ENCODE results near the gene DACH2. TPM values are rescaled to one million over a fixed set of nuclear protein-coding genes. Genes with fewer than 3 reads are reported as not detected.

Gene DACH2
- polyA plus RNA-seq, 1 of the 3 experiments (the other 2 are of a cell fraction), result not detected

DNA sequence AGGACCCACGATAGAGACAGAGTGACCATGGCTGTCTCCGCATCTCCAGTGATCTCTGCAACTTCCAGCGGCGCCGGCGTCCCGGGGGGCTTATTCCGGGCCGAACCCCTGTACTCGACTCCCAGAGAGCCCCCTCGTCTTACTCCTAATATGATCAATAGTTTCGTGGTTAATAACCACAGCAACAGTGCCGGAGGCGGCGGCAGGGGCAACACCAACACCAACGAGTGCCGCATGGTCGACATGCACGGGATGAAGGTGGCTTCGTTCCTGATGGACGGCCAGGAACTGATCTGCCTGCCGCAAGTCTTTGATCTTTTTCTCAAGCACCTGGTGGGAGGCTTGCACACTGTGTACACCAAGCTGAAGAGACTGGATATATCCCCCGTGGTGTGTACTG lies 343 bp downstream of the DACH2 start:
- H3K27ac ChIP-seq (ENCODE audit: low read depth in 2 of 2, low read length in 1 of 2), result no peak overlapping the region
- H3K4me1 ChIP-seq (ENCODE audit: control insufficient read depth in 1 of 2, insufficient read depth in 2 of 2, low read depth in 1 of 2, low read length in 1 of 2), result peaks cover 0 to 6% of the 10 kb centered on the region in 2 experiments; a peak in 1 of 4 replicates
- H3K27me3 ChIP-seq (ENCODE audit: insufficient read depth), result peaks cover 33% of the 10 kb centered on the region
- H3K9me3 ChIP-seq, result no peaks in the 10 kb centered on the region
- ChIA-PET POLR2A (no interaction called here), CTCF (no interaction called here)
- no peaks in the 10 kb centered on the region; the same call in 1 of the 2 replicates for H3K9me2 ChIP-seq
- WGBS (ENCODE audit: low lambda C conversion rate), result 12% methylated on average over 21 of the region's 23 CpGs
- H3K4me2 ChIP-seq, result peak overlapping the region; percentile 81; the same call in 1 of the 2 replicates
- H2AFZ ChIP-seq (ENCODE audit: low read depth), result peak overlapping the region; percentile 53; the same call in 1 of the 2 replicates
- no peaks in the 10 kb centered on the region for H4K20me1 ChIP-seq (ENCODE audit: insufficient read depth)
- H3F3A ChIP-seq (replicated peaks; ENCODE audit: insufficient read depth), result no peaks in the 10 kb centered on the region
- TF ChIP-seq MXI1 (IDR thresholded peaks at IDR 0.05; ENCODE audit: low read depth, low read length) (no peak), FOXJ3 (CRISPR knock-in tag; IDR thresholded peaks at IDR 0.05) (no peak), RAD21 (IDR thresholded peaks at IDR 0.05; ENCODE audit: low read length) (no peak), RFX5 (IDR thresholded peaks at IDR 0.05; ENCODE audit: low read length) (no peak), YY1 (IDR thresholded peaks at IDR 0.05; ENCODE audit: low read depth) (no peak), FOXM1 (IDR thresholded peaks at IDR 0.05; ENCODE audit: low read depth) (no peak), NRF1 (IDR thresholded peaks at IDR 0.05; ENCODE audit: low read depth, low read length) (no peak), EP300 (IDR thresholded peaks at IDR 0.05; ENCODE audit: borderline replicate concordance in 1 of 2, low read depth in 1 of 2, low read length in 1 of 2) (no peak), RXRA (IDR thresholded peaks at IDR 0.05; ENCODE audit: borderline replicate concordance, low read depth) (no peak), NFIC (IDR thresholded peaks at IDR 0.05; ENCODE audit: borderline replicate concordance) (no peak), CHD2 (IDR thresholded peaks at IDR 0.05; ENCODE audit: low read length, partially characterized antibody) (no peak), EZH2phosphoT487 (IDR thresholded peaks at IDR 0.05; ENCODE audit: borderline replicate concordance, low read depth) (no peak), TCF12 (IDR thresholded peaks at IDR 0.05) (no peak), GATA2 (CRISPR knock-in tag; IDR thresholded peaks at IDR 0.05) (no peak)
- TF ChIP-seq, protein P1, sequence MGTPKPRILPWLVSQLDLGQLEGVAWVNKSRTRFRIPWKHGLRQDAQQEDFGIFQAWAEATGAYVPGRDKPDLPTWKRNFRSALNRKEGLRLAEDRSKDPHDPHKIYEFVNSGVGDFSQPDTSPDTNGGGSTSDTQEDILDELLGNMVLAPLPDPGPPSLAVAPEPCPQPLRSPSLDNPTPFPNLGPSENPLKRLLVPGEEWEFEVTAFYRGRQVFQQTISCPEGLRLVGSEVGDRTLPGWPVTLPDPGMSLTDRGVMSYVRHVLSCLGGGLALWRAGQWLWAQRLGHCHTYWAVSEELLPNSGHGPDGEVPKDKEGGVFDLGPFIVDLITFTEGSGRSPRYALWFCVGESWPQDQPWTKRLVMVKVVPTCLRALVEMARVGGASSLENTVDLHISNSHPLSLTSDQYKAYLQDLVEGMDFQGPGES (IDR thresholded peaks at IDR 0.05; ENCODE audit: low read depth, low read length), result no peak
- TF ChIP-seq, protein P2, sequence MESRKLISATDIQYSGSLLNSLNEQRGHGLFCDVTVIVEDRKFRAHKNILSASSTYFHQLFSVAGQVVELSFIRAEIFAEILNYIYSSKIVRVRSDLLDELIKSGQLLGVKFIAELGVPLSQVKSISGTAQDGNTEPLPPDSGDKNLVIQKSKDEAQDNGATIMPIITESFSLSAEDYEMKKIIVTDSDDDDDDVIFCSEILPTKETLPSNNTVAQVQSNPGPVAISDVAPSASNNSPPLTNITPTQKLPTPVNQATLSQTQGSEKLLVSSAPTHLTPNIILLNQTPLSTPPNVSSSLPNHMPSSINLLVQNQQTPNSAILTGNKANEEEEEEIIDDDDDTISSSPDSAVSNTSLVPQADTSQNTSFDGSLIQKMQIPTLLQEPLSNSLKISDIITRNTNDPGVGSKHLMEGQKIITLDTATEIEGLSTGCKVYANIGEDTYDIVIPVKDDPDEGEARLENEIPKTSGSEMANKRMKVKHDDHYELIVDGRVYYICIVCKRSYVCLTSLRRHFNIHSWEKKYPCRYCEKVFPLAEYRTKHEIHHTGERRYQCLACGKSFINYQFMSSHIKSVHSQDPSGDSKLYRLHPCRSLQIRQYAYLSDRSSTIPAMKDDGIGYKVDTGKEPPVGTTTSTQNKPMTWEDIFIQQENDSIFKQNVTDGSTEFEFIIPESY (IDR thresholded peaks at IDR 0.05; ENCODE audit: borderline replicate concordance, low read depth), result no peak
- TF ChIP-seq, protein P3, sequence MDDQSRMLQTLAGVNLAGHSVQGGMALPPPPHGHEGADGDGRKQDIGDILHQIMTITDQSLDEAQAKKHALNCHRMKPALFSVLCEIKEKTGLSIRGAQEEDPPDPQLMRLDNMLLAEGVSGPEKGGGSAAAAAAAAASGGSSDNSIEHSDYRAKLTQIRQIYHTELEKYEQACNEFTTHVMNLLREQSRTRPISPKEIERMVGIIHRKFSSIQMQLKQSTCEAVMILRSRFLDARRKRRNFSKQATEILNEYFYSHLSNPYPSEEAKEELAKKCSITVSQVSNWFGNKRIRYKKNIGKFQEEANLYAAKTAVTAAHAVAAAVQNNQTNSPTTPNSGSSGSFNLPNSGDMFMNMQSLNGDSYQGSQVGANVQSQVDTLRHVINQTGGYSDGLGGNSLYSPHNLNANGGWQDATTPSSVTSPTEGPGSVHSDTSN (IDR thresholded peaks at IDR 0.05), result no peak
- TF ChIP-seq, protein P4, sequence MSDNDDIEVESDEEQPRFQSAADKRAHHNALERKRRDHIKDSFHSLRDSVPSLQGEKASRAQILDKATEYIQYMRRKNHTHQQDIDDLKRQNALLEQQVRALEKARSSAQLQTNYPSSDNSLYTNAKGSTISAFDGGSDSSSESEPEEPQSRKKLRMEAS (IDR thresholded peaks at IDR 0.05; ENCODE audit: low read depth), result no peak
- TF ChIP-seq, protein P5, sequence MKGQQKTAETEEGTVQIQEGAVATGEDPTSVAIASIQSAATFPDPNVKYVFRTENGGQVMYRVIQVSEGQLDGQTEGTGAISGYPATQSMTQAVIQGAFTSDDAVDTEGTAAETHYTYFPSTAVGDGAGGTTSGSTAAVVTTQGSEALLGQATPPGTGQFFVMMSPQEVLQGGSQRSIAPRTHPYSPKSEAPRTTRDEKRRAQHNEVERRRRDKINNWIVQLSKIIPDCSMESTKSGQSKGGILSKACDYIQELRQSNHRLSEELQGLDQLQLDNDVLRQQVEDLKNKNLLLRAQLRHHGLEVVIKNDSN (IDR thresholded peaks at IDR 0.05; ENCODE audit: borderline replicate concordance, low read depth), result no peak
- TF ChIP-seq, protein P6, sequence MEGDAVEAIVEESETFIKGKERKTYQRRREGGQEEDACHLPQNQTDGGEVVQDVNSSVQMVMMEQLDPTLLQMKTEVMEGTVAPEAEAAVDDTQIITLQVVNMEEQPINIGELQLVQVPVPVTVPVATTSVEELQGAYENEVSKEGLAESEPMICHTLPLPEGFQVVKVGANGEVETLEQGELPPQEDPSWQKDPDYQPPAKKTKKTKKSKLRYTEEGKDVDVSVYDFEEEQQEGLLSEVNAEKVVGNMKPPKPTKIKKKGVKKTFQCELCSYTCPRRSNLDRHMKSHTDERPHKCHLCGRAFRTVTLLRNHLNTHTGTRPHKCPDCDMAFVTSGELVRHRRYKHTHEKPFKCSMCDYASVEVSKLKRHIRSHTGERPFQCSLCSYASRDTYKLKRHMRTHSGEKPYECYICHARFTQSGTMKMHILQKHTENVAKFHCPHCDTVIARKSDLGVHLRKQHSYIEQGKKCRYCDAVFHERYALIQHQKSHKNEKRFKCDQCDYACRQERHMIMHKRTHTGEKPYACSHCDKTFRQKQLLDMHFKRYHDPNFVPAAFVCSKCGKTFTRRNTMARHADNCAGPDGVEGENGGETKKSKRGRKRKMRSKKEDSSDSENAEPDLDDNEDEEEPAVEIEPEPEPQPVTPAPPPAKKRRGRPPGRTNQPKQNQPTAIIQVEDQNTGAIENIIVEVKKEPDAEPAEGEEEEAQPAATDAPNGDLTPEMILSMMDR (IDR thresholded peaks at IDR 0.05), result no peak
- H3K36me3 ChIP-seq (replicated peaks in 1 of 2; ENCODE audit: control insufficient read depth in 1 of 2, insufficient read depth in 2 of 2, low read length in 1 of 2), result no peaks in the 10 kb centered on the region
- H3K4me3 ChIP-seq (ENCODE audit: low read depth in 2 of 2, low read length in 1 of 2), result peak overlapping the region; percentile 35 to 67
- no peaks in the 10 kb centered on the region for H3K79me2 ChIP-seq (ENCODE audit: insufficient read depth)
- no peak overlapping the region for H3K9ac ChIP-seq
- DNase-seq, result no peak
